ENCODE measurements around the gene ANGPTL5.

GRCh38 chr11:101894505-101894904 is 21.8 kb downstream of the ANGPTL5 start:
- no peak for TF ChIP-seq CTCF (IDR thresholded peaks at IDR 0.05)
- no peak for TF ChIP-seq POLR2A (IDR thresholded peaks at IDR 0.05)
